Skin epidermis (tissue), 12 donors: ENCODE measurements around the gene GPATCH4.

ENCODE experiments used
- H3K27ac ChIP-seq, 21 experiments: fragments of 200-600 bp; sonication (generic) in 11 of 21; one replicate each; pipeline ENCODE4 v1.5.0; 2020; ENCODE audit warnings: mild to moderate bottlenecking in 3 of 21, inconsistent platforms in 2 of 21, moderate library complexity in 2 of 21
- H3K4me3 ChIP-seq, 7 experiments: fragments of 200-600 bp; sonication (generic) in 2 of 7; one replicate each; pipeline ENCODE4 v1.5.0; 2020; ENCODE audit warnings: inconsistent platforms in 2 of 7, mild to moderate bottlenecking in 2 of 7, moderate library complexity in 1 of 7

The GPATCH4 gene

DNA sequence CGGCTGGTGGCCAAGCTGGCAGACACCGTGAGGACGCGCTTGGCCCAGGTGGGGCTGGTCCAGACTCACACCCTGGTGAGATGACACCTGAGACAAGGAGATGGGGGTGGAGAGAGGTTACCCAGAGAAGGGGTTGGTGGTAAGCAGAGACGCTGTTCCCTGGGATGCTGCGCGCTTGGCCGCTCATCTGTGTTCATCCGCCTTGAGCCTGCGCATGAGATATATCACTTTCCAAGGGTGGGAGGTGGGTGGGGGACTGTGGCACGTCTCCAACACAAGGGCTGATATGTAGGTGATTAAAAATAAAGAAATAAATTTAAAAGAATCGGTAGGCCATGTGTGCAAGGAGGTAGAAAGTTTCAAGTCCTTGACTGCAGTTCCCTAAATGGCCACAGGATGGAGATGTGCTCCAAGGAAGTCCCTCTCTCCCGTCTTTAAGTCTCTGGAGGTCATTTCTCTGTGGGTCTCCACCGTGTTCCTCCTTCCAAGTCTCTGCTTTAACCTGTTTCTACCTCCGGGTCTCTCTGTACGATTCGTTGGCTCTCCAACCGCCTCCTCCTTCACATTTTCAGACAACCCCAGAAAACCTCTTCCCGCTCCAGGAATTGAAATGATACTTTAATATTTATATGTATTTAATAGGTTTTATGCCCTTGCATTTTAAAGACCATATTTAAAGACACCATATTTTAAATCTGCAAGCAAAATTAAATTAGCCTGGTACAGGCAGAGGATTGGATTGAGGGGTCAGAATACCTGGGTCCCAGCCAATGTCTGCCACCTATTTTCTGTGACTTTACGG is 17.3 kb downstream of the GPATCH4 start:
- Histone ChIP-seq H3K27ac (no peak overlapping the region), H3K4me3 (no peak overlapping the region)

DNA sequence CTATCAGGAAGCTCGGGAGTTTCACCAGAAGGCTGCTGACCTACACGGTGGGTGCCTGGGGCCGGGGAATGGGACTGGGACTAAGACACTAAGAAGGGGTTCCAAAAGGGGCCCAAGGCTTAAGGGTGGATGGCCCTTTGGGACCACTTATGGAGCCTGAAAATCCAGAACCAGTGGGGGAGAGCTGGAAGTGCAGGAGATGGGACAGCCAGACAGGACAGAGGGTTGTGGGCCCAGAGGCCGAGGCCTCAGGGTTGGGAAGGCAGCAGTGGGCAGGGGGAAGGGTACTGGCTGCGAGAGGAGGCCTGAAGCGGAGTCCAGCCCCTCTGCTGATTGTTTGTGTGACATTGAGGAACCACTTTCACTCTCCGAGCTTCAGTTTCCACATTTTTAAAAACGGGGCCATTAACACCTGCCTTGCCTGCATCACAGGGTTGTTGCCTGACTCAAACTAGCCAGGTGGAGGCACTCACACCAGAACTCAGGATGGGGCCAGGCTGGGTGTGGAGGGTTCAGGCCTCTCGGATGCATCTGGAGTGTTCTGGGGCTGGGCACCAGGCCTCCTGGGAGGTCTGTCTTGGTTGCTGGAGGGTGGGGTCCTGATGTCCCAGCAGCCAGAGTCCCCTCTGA is 18.8 kb downstream of the GPATCH4 start:
- H3K27ac ChIP-seq, result peak overlapping the region in 9 of 21 experiments; percentile 0 to 81 (median 37)
- peak overlapping the region in 2 of 7 experiments; percentile 6 to 12 for H3K4me3 ChIP-seq

DNA sequence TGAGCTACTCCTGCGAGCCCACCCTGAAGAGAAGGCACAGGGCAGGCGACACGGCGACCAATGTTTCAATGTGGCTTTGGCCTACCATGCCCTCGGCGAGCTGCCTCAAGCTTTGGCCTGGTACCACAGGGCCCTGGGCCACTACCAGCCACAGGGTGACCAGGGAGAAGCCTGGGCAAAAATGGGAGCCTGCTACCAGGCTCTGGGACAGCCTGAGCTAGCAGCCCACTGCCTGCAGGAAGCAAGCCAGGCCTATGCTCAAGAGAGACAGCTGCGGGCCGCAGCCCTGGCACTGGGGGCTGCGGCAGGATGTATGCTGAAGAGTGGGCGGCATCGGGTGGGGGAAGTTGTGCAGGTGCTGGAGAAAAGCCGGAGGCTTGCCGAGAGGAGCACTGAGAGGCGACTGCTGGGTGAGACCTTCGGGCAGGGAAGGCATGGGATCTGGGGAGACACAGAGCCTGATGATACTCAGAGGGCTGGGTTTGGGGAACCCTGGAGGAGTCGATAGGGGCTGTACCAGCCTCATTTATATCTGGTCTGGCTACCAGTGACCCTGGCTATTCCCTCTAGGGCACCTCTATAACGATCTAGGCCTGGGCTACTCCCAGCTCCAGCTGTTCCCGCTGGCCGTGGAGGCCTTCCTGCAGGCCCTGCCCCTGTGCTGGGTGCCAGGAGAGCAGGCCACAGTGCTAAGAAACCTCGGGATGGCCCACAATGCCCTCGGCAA is 19.5 kb downstream of the GPATCH4 start:
- peak overlapping the region in 2 of 7 experiments; percentile 6 to 12 for H3K4me3 ChIP-seq
- peak overlapping the region in 9 of 21 experiments; percentile 0 to 81 (median 37) for H3K27ac ChIP-seq

DNA sequence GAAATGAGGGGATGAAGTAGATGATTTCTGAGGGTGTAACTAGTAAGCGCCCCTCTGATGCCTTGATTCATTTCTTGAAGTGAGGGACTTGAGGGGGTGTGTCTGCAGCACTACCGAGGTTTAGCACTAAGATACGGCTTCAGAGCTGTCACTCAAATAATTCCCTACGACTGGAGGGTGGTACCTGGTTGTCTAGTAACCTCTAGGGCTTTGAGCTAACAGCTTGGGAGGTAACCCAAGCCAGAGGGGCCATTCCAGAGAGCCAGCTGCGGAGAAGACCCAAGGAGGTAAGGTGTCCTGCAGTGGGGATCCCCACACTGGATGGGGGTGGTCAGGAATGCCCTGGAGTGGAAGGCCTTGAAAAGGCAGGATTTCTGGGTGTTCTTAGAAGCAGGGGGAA is 21.8 kb downstream of the GPATCH4 start, which contains the start of gene TTC24:
Gene TTC24 (plus strand): TSS at position 252 of the 400 bp plus-strand sequence. CDS start 1,642 bp downstream, outside the sequence.
- H3K4me3 ChIP-seq, result no peak within 1 kb of the TSS
- H3K27ac ChIP-seq, result no peak within 1 kb of the TSS

DNA sequence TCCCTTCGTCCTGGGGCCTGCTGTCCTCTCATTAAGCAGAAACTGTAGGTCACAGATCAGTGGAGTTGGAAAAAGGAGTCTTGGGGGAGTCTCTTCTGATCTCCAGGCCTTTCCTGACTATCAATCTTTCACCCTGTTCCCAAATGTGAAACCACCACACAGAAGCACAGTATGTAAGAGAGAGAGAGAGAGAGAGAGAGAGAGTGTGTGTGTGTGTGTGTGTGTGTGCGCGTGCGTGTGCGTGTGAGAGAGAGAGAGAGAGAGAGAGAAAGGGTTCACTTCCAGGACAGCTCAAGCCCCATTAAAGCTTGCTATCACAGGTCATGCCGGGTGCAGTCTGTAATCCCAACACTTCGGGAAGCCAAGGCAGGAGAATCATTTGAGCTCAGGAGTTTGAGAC is 23.2 kb downstream of the GPATCH4 start:
- no peak overlapping the region for H3K27ac ChIP-seq
- H3K4me3 ChIP-seq, result no peak overlapping the region

DNA sequence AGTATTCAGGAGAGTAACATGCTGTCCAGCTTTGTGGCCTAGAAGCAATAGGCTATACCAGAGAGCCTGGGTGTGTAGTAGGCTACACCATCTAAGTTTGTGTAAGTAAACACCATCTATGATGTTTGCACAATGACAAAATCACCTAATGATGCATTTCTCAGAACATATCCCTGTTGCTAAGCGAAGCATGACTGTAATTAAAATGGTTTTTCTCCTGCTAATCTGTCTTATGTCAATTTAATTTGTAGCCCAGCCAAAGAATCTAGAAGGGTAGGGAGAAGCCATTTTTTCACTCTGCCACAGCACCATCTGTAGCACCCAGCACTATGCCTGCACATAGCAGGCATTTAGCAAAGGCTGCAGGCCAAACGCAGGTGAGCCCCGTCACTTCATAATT is 23.7 kb downstream of the GPATCH4 start:
- Histone ChIP-seq H3K4me3 (no peak overlapping the region), H3K27ac (no peak overlapping the region)

DNA sequence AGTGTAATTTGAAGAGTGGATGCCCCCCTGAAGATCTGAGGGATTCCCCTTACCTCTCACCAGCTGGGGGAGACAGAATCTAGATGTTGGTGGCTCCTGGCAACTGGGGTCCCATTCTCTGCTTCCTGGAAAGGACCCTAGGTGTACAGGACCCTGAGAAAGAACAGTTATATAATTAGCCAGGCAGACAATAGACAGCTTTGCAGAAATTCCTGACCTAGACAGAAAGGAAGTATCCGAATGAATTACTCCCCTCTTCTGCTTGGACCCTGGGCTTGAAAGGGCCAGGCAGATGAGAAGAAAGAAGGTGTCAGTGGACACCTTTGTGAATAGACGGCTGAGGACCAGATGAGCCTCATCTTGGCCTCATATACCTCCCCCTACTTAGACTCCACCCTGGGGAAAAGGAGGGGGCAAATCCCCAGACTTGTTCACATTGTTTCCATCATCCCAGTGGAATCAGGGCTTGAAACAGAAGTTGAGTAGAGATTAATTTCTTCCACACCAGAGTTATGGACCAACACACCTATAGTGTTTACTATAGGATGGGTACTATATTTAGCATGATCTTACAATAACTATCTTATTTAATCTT is 27.1 kb downstream of the GPATCH4 start:
- Histone ChIP-seq H3K27ac (no peak overlapping the region), H3K4me3 (no peak overlapping the region)

DNA sequence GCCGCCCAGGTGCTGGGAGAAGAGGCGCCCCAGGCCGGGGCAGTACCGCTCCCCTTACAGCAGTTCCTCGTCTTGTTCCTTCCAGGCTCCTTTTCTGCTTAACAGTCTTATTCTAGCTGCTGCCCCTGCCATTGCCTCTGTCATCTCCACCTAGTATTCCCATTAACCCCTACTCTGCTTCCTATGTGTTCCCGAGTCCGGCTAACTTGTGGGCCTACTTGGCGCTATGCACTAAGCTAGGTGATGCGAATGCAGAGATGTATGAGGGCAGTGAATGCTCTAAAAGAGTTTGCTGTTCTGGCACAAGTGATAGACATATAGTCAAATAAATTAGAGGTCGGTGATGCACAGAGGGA is 28.6 kb downstream of the GPATCH4 start:
- no peak overlapping the region for H3K27ac ChIP-seq
- H3K4me3 ChIP-seq, result peak overlapping the region; percentile 26 to 56 (median 38)

DNA sequence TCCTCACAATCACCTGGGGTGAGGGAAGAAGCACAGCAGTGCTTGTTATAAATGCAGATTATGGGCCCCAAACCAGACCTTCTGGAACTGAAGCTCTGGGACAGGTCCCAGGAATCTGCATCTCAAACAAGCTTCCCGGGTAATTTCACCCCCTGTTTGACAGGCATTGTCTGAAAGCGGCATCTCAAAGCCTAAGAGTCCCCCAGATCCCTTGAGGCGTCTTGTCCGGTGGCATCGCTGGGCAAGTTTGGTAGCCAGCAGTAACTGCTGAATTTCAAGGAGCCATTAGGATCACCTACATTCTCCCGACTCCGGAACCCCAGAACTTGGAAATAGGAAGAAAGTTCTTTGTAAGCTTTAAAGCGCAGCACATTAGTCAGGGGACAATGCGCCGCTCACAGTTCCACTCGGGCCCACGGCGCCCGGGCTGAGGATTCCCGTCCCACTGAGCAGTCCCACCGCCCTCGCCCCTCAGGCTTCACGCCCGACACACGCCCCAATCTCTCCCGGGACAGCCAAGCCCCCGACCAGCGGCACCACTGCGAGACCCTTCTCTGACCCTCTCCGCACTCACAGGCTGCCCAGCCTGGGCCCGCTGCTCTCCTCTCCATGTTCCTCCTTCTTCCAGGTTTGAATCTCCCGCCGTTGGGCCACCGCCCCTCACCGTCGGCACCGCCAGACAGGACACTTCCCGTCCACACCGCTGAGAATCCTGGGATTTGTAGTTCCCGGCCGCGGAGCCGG is 29.2 kb downstream of the GPATCH4 start, which contains the start of gene IQGAP3:
Gene IQGAP3 (minus strand): TSS at position 647 of the 744 bp plus-strand sequence. CDS start 36 bp downstream, at position 611.
- Histone ChIP-seq H3K27ac (no peak within 1 kb of the TSS), H3K4me3 (peak within 1 kb of the TSS; percentile 26 to 56 (median 38))

DNA sequence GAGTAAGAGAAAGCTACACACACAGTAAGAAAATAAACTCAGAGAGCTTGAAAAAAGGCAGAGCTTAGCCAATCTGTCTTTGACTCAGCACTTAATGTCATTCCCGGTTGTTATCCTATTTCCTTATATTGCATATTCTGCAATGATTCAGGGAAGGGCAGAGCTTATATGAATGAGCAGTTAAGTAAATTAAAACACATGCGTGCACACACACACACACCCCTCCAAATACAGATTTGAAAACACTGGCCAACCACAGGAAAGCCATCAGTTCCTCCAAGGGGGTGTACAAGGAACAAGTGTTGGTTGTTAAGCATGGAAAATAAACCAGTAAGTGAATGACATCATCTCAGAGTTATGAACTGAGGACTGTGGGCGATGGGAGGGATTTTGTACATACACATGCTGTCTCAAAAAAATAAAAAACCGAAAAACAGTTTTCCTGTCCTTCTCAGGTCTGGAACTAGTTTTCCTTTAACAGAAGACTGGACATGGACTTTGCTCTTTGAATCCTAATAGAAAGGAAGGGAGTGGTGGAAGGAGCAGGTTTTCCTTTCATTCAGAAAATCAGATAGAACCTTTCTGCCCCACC is 29.9 kb downstream of the GPATCH4 start:
- peak overlapping the region in 1 of 21 experiments; percentile 14 for H3K27ac ChIP-seq
- H3K4me3 ChIP-seq, result peak overlapping the region in 4 of 7 experiments; percentile 38 to 56 (median 42)

DNA sequence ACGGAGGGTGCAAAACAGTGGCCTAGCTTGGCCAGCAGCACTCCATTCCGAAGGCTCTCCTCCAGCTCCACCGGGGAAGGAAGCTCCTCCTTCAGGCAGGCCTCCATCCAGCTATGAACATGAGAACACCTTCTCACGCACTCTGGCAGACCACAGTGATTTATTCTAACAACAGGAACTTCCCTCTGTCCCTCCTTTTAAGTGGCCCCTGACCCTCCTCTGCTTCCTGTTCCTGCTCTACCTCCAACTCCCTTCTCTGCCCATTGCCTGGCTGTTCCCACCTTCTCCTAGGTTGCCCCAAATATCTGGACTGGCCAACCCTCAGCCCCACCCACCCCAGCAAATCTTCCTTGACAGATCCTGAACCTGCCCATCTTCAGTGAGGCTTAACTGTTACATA is 34.8 kb downstream of the GPATCH4 start:
- Histone ChIP-seq H3K4me3 (no peak overlapping the region), H3K27ac (no peak overlapping the region)

DNA sequence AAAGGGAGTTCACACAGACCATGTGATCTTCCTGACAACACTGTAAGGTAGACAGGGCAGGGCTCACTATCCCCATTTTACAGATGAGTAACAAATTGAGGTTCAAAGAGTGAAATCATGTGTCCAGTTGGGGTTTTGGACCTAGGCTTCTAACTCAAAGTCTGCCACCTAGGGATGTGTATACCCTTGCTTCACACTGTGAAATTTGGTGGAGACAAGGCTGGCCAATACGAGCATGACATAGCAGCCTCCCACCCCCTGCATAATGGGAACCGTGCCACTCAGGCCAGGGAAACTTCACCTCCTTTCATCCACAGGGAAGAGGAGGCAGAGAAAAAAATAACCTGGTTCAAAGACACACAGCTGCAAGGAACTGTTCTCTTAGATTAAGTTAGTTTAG is 35.8 kb downstream of the GPATCH4 start:
- Histone ChIP-seq H3K27ac (no peak overlapping the region), H3K4me3 (no peak overlapping the region)

DNA sequence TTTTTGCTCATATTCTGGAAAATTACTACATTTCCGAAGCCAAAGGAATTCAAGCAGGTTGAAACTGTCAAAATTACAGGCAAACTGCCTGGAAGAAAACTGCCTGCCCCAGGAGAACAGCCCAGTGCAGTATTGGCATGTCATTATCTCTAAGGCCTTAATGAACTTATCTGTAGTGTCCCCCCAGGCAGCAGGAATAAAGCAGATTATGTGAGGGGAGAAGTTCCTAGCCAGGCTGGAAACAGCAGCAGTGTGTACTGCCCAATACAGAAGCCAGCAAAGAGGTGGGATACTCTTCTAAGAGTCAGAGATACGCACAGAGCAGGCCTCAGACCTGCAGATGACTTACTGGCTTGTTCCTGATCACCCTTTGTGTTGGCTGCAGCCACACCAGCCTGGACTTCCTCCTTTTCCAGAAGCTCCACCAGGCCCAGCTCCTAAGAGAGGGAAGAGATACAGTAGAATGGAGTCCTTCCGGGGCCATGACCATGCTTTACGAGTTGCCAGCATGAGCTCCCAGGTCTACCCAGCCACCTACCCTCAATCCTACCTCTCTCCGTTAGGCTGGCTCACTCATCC is 40.6 kb downstream of the GPATCH4 start:
- H3K27ac ChIP-seq, result no peak overlapping the region

DNA sequence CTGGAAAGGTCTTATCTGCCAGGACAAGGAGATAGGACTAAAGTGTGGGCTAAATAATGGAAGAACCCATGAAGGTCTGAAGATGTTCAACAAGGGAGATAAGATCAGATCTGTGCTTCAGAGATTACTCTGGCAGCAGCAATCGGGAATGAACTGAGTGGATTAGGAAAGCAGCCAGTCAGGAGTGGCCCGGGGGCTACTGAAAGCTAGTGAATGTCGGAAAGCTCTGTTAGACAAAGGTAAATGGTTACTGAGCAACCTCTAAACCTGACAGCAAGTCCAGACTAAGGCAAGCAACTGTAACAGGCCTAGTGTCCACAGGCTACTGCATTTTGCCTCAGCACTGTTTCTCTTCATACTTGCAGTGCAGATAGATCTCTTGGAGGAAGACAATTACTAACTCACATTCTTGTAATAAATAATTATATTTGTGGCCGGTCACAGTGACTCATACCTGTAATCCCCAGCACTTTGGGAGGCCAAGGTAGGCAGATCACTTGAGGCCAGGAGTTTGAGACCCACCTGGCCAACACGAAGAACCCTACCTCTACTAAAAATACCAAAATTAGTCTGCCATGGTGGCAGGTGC is 41.4 kb downstream of the GPATCH4 start:
- H3K27ac ChIP-seq, result no peak overlapping the region
- no peak overlapping the region for H3K4me3 ChIP-seq

More for the DNA sequence above, 40.6 kb downstream of the GPATCH4 start:
- H3K4me3 ChIP-seq, result no peak overlapping the region

DNA sequence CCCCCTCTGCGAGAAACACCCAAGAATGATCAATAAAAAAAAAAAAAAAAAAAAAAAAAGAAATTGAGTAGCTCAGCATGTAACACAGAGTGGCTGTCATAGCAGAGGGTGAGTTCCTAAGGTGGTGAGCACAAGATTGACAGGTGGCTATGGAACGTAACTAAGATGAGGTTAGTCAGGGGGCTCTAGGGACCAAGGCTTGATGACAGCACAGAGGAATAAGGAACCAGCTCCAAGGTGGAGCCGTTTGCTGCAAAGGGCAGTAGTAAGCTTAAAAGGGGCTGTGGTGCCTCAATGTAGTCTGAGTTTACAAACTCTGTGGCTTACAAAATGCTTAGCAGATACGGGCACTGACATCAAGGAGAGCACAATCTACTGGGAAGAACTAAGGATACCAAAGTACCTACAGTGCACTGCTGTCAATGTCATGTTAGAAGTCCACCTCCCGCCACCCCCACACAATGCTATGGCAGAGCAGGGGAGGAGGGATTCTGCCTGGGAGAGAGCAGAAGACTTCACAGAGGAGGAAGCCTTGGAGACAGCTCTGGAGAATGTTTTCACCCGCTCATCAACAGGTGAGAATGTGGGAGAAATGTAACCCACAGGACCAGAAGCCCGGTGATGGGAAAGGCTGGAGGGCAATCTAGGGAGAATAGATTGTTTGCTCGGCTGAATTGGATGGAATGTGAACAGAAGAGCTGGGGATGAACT is 42.0 kb downstream of the GPATCH4 start:
- Histone ChIP-seq H3K4me3 (no peak overlapping the region), H3K27ac (no peak overlapping the region)

DNA sequence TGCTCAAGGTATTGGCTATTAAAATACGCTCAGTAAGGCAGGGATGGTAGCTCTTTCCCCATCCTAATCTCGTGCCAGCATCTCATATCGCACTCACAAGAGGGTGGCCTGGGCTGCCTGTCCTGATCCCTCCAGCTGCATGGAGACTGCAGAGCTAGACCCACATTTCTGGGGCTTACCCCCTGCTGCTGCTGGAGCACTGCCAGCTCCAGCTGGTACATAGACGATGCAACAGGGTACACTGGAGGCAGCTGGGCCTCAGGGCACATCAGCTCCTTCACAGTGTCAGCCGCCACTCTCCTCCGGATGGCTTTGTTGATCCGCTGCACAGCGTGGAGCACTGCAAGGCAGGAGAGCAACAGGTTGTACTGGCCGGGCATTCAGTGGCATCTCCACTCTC is 44.9 kb downstream of the GPATCH4 start:
- no peak overlapping the region for H3K27ac ChIP-seq
- H3K4me3 ChIP-seq, result no peak overlapping the region

DNA sequence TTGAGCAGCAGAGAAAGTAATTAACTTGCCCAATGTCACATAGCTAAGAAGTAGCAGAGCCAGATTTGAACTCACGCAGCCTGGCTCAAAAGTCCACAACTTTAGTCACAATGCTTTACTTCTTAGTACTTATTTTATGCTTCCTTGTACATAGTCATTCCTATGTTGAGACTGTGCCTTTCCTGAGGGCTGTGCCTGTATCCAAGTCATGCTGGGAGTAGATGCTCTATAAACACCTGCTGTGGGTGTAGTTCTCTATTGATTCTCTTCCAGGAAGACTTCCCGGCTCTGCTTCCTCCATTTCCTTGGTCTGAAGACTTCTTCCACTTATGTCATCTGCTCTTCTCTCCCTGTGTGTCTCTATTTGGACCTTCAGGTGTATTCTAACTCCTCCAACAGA is 45.6 kb downstream of the GPATCH4 start:
- Histone ChIP-seq H3K4me3 (no peak overlapping the region), H3K27ac (no peak overlapping the region)

DNA sequence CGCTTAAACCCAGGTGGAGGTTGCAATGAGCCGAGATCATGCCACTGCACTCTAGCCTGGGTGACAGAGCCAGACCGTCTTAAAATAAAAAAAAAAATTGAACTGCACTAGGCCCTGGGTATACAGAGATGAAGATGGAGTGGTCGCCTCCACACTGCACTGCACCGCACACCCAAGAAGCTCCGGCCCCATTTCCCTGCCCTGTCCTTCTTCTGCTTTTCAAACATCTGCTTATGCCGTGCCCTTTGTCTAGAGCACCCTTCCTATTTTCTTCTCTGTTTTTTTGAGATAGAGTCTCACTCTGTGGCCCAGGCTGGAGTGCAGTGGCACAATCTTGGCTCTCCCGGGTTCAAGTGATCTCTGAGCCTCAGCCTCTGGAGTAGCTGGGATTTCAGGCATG is 46.3 kb downstream of the GPATCH4 start:
- Histone ChIP-seq H3K27ac (no peak overlapping the region), H3K4me3 (no peak overlapping the region)
